H9 (cell line): ENCODE data around the gene NTRK3. TPM values are rescaled to one million over a fixed set of nuclear protein-coding genes. Genes with fewer than 3 reads are reported as not detected.
A peak's percentile ranks its signal among the peaks of the same experiment; 100 is the strongest.

Experiments used
- DNase-seq: peaks from one replicate; pipeline ENCODE4 v3.0.0-alpha.2; 2017
- H2AFZ ChIP-seq: one replicate; pipeline ENCODE4 v1.6.1; 2013; ENCODE audit warnings: mild to moderate bottlenecking, low read length, control low read depth, moderate library complexity
- H2AK5ac ChIP-seq: 2 replicates; pipeline ENCODE4 v1.6.1; 2013; ENCODE audit warnings: low read length, control low read depth, mixed read lengths; ENCODE audit not compliant: insufficient read length
- H2BK120ac ChIP-seq: one replicate; pipeline ENCODE4 v1.6.1; 2013; ENCODE audit warnings: low read depth, mild to moderate bottlenecking, low read length, control low read depth, inconsistent platforms; ENCODE audit not compliant: poor library complexity, severe bottlenecking
- H2BK12ac ChIP-seq: 2 replicates; pipeline ENCODE4 v1.6.1; 2013; ENCODE audit warnings: low read length, control low read depth, mixed read lengths, low read depth; ENCODE audit not compliant: insufficient read length
- H2BK15ac ChIP-seq: 2 replicates; pipeline ENCODE4 v1.6.1; 2013; ENCODE audit warnings: low read depth, low read length, control low read depth
- H2BK20ac ChIP-seq: one replicate; pipeline ENCODE4 v1.6.1; 2013; ENCODE audit warnings: low read depth, mild to moderate bottlenecking, low read length, control low read depth, inconsistent platforms; ENCODE audit not compliant: poor library complexity, severe bottlenecking
- H2BK5ac ChIP-seq: 2 replicates; pipeline ENCODE4 v1.6.1; 2013; ENCODE audit warnings: low read length, control low read depth, mixed read lengths; ENCODE audit not compliant: insufficient read length
- H3K14ac ChIP-seq: 2 replicates; pipeline ENCODE4 v1.6.1; 2013; ENCODE audit warnings: low read length, control low read depth; ENCODE audit not compliant: insufficient read depth
- H3K18ac ChIP-seq: 2 replicates; pipeline ENCODE4 v1.6.1; 2013; ENCODE audit warnings: low read depth, mild to moderate bottlenecking, mixed read lengths, low read length, control low read depth; ENCODE audit not compliant: insufficient read length
- H3K23ac ChIP-seq: 2 replicates; pipeline ENCODE4 v1.6.1; 2013; ENCODE audit warnings: low read length, control low read depth, mixed read lengths, low read depth; ENCODE audit not compliant: insufficient read length
- H3K23me2 ChIP-seq: 2 replicates; pipeline ENCODE4 v1.6.1; 2013; ENCODE audit warnings: low read depth, mild to moderate bottlenecking, mixed read lengths, low read length, control low read depth; ENCODE audit not compliant: insufficient read length, poor library complexity, severe bottlenecking
- H3K27ac ChIP-seq: 2 replicates; pipeline ENCODE4 v1.5.1; 2013; ENCODE audit warnings: low read length, control low read depth, mixed read lengths, low read depth; ENCODE audit not compliant: insufficient read length
- H3K27me3 ChIP-seq: 2 replicates; pipeline ENCODE4 v1.6.1; 2013; ENCODE audit warnings: low read length, control low read depth, inconsistent platforms; ENCODE audit not compliant: insufficient read depth
- H3K4ac ChIP-seq: 2 replicates; pipeline ENCODE4 v1.6.1; 2013; ENCODE audit warnings: low read depth, mild to moderate bottlenecking, control low read depth, inconsistent platforms, low read length, moderate library complexity
- H3K4me1 ChIP-seq: 2 replicates; pipeline ENCODE4 v1.6.1; 2013; ENCODE audit warnings: low read length, control low read depth, inconsistent platforms; ENCODE audit not compliant: insufficient read depth
- H3K4me2 ChIP-seq: 2 replicates; pipeline ENCODE4 v1.6.1; 2013; ENCODE audit warnings: low read length, control low read depth, mixed read lengths; ENCODE audit not compliant: insufficient read length, insufficient read depth
- H3K56ac ChIP-seq: 2 replicates; pipeline ENCODE4 v1.6.1; 2013; ENCODE audit warnings: low read depth, mild to moderate bottlenecking, mixed read lengths, low read length, control low read depth; ENCODE audit not compliant: insufficient read length
- H3K79me1 ChIP-seq: 2 replicates; pipeline ENCODE4 v1.6.1; 2013; ENCODE audit warnings: low read depth, mild to moderate bottlenecking, moderate library complexity, low read length, control low read depth, inconsistent platforms; ENCODE audit not compliant: insufficient read depth, poor library complexity, severe bottlenecking
- H3K79me2 ChIP-seq: 2 replicates; pipeline ENCODE4 v1.6.1; 2013; ENCODE audit warnings: low read length, control low read depth, inconsistent platforms; ENCODE audit not compliant: insufficient read depth
- H3K9ac ChIP-seq: 2 replicates; pipeline ENCODE4 v1.6.1; 2013; ENCODE audit warnings: low read length, control low read depth, mixed read lengths; ENCODE audit not compliant: insufficient read length; ENCODE audit errors: extremely low read depth
- H3K9me3 ChIP-seq: one replicate; pipeline ENCODE4 v1.6.1; 2013; ENCODE audit warnings: low read depth, low read length, inconsistent platforms; ENCODE audit not compliant: control insufficient read depth
- H3T11ph ChIP-seq: one replicate; pipeline ENCODE4 v1.6.1; 2013; ENCODE audit warnings: mild to moderate bottlenecking, low read length, control low read depth, inconsistent platforms
- H4K20me1 ChIP-seq: one replicate; pipeline ENCODE4 v1.6.1; 2013; ENCODE audit not compliant: control insufficient read depth, insufficient read length, insufficient read depth
- H4K5ac ChIP-seq: 2 replicates; pipeline ENCODE4 v1.6.1; 2013; ENCODE audit warnings: low read depth, mild to moderate bottlenecking, mixed read lengths, low read length, control low read depth; ENCODE audit not compliant: insufficient read length
- H4K8ac ChIP-seq: replicated peaks from 2 replicates; pipeline ENCODE4 v1.6.1; 2013; ENCODE audit warnings: low read length, control low read depth, mixed read lengths, low read depth; ENCODE audit not compliant: insufficient read length
- H4K91ac ChIP-seq: 2 replicates; pipeline ENCODE4 v1.6.1; 2013; ENCODE audit warnings: low read depth, mild to moderate bottlenecking, moderate library complexity, mixed read lengths, low read length, control low read depth; ENCODE audit not compliant: insufficient read length
- H3K27ac Mint-ChIP-seq, 3 experiments: 2 replicates in 2 of 3; 3 replicates in 1 of 3; pipeline ENCODE4 v1.8.0; 2020 to 2021; ENCODE audit warnings: mixed read lengths in 3 of 3, mild to moderate bottlenecking in 1 of 3, moderate library complexity in 1 of 3
- H3K27me3 Mint-ChIP-seq: 2 replicates; pipeline ENCODE4 v1.8.0; 2021; ENCODE audit warnings: low read depth, mild to moderate bottlenecking, moderate library complexity, mixed read lengths
- H3K36me3 Mint-ChIP-seq, 3 experiments: 2 replicates in 2 of 3; 3 replicates in 1 of 3; pipeline ENCODE4 v1.8.0; 2020 to 2021; ENCODE audit warnings: low read depth in 3 of 3, mixed read lengths in 3 of 3; ENCODE audit not compliant: insufficient read depth in 1 of 3
- H3K4me1 Mint-ChIP-seq, 2 experiments: 2 replicates each; pipeline ENCODE4 v1.8.0; 2020; ENCODE audit warnings: mixed read lengths in 2 of 2
- H3K4me3 Mint-ChIP-seq, 2 experiments: 2 replicates in 1 of 2; 3 replicates in 1 of 2; pipeline ENCODE4 v1.8.0; 2020 to 2021; ENCODE audit warnings: mild to moderate bottlenecking in 2 of 2, mixed read lengths in 2 of 2, moderate library complexity in 1 of 2
- H3K9me3 Mint-ChIP-seq, 2 experiments: 2 replicates in 1 of 2; 3 replicates in 1 of 2; pipeline ENCODE4 v1.8.0; 2020; ENCODE audit warnings: mild to moderate bottlenecking in 2 of 2, mixed read lengths in 2 of 2, moderate library complexity in 1 of 2
- WGBS: extraction: QIAGEN DNeasy Blood & Tissue Kit; methylation state at CpG from one replicate; pipeline ENCODE4 v1.1.7; 2013; ENCODE audit warnings: missing lambda C conversion rate, low lambda C conversion rate, mixed read lengths; ENCODE audit not compliant: insufficient read length; ENCODE audit errors: extremely low coverage; 5-methylcytosine and 5-hydroxymethylcytosine counted together
- total RNA-seq: library from RNA; stranded (reverse); gene quantifications from 2 replicates; pipeline ENCODE4 v1.2.1, GENCODE V29; 2021
- TF ChIP-seq, protein P1 (sequence below): fragments of 200-600 bp; sonication (generic); conservative IDR thresholded peaks from 3 replicates; pipeline ENCODE4 v1.8.0; 2021; ENCODE audit warnings: antibody characterized with exemption, mild to moderate bottlenecking

NTRK3 gene
- total RNA-seq, 1 experiment from 2014 or later, result 2.5 TPM

DNA sequence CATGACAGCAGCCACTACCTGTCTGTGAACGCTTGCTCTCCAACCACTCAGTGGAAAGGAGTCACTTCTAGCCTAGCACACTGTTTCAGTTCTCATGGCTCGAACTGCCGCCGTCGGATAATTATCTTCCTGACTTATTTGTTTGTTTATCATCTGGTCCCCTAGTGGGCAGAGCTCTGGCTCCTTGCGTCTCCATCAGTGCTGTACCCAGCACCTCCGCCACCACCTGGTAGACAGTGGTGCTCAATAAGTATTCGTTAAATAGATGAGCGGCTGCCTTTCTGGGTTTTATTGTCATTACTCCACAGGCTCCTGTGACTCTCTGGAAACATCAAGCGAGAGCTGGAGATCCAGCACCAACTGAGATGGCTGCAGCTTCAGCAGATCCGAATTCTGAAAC, 297.5 kb downstream of the NTRK3 start:
- Histone ChIP-seq H4K5ac (no peak overlapping the region), H4K91ac (no peak overlapping the region), H3K4me2 (no peak overlapping the region), H2BK12ac (no peak overlapping the region), H2BK5ac (no peak overlapping the region), H3K14ac (no peak overlapping the region), H3K23me2 (no peaks in the 10 kb centered on the region), H2BK20ac (no peak overlapping the region), H3K4ac (no peak overlapping the region), H2BK15ac (no peak overlapping the region), H2BK120ac (no peak overlapping the region), H3K27me3 (no peaks in the 10 kb centered on the region), H2AK5ac (no peak overlapping the region), H2AFZ (no peak overlapping the region), H4K20me1 (no peaks in the 10 kb centered on the region), H3T11ph (no peak overlapping the region), H3K4me1 (no peaks in the 10 kb centered on the region), H3K23ac (no peak overlapping the region), H3K27ac (no peak overlapping the region), H3K79me1 (no peaks in the 10 kb centered on the region), H3K18ac (no peak overlapping the region), H3K9me3 (no peaks in the 10 kb centered on the region), H4K8ac (no peak overlapping the region), H3K9ac (no peak overlapping the region), H3K56ac (no peak overlapping the region), H3K79me2 (no peaks in the 10 kb centered on the region)
- Mint-ChIP-seq H3K9me3 (no peaks in the 10 kb centered on the region), H3K27me3 (peaks cover 4% of the 10 kb centered on the region; the same call in 1 of the 2 replicates), H3K4me1 (peaks cover 7 to 20% of the 10 kb centered on the region in 2 experiments), H3K4me3 (no peak overlapping the region), H3K36me3 (no peaks in the 10 kb centered on the region), H3K27ac (no peak overlapping the region; a peak in 1 of 7 replicates)
- TF ChIP-seq, protein P1, sequence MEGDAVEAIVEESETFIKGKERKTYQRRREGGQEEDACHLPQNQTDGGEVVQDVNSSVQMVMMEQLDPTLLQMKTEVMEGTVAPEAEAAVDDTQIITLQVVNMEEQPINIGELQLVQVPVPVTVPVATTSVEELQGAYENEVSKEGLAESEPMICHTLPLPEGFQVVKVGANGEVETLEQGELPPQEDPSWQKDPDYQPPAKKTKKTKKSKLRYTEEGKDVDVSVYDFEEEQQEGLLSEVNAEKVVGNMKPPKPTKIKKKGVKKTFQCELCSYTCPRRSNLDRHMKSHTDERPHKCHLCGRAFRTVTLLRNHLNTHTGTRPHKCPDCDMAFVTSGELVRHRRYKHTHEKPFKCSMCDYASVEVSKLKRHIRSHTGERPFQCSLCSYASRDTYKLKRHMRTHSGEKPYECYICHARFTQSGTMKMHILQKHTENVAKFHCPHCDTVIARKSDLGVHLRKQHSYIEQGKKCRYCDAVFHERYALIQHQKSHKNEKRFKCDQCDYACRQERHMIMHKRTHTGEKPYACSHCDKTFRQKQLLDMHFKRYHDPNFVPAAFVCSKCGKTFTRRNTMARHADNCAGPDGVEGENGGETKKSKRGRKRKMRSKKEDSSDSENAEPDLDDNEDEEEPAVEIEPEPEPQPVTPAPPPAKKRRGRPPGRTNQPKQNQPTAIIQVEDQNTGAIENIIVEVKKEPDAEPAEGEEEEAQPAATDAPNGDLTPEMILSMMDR, result peak; percentile 66
- WGBS, result no CpG with 5 or more reads among the region's 11 CpGs
- DNase-seq, result peak; percentile 51
